Liver (tissue), 9 donors: ENCODE measurements around the gene PLCB1. TPM values are rescaled to one million over a fixed set of nuclear protein-coding genes. Genes with fewer than 3 reads are reported as not detected.

Source experiments
- DNase-seq: peaks from one replicate; pipeline ENCODE4 v3.0.0-alpha.2; 2017; ENCODE audit warnings: low spot score
- H3K27ac ChIP-seq, 2 donors: one replicate each; pipeline ENCODE4 v1.7.0; 2013; ENCODE audit warnings: inconsistent platforms in 2 of 2, low read length in 2 of 2, control low read depth in 1 of 2, low read depth in 1 of 2, mild to moderate bottlenecking in 1 of 2
- H3K27me3 ChIP-seq, 4 donors: one replicate each; pipeline versions ENCODE4 v1.6.1 to v1.7.0; 2013; ENCODE audit warnings: low read length in 3 of 4, inconsistent platforms in 1 of 4, mild to moderate bottlenecking in 1 of 4, moderate library complexity in 1 of 4; ENCODE audit not compliant: control insufficient read depth in 4 of 4, insufficient read depth in 4 of 4
- H3K36me3 ChIP-seq, 4 donors: one replicate each; pipeline versions ENCODE4 v1.6.1 to v1.7.0; 2013; ENCODE audit warnings: low read length in 3 of 4, mild to moderate bottlenecking in 3 of 4, low read depth in 1 of 4, moderate library complexity in 1 of 4; ENCODE audit not compliant: control insufficient read depth in 4 of 4, insufficient read depth in 3 of 4
- H3K4me1 ChIP-seq, 4 donors: one replicate each; pipeline versions ENCODE4 v1.6.1 to v1.7.0; 2013; ENCODE audit warnings: low read length in 3 of 4, mild to moderate bottlenecking in 3 of 4, moderate library complexity in 1 of 4; ENCODE audit not compliant: control insufficient read depth in 4 of 4, insufficient read depth in 4 of 4
- H3K4me3 ChIP-seq, 3 donors: one replicate each; pipeline versions ENCODE4 v1.6.1 to v1.7.0; 2013; ENCODE audit warnings: low read length in 3 of 3, control low read depth in 1 of 3, low read depth in 1 of 3, mild to moderate bottlenecking in 1 of 3
- H3K9ac ChIP-seq, 2 donors: one replicate each; pipeline ENCODE4 v1.7.0; 2013; ENCODE audit warnings: low read length in 2 of 2, mild to moderate bottlenecking in 2 of 2, moderate library complexity in 2 of 2, control low read depth in 1 of 2, low read depth in 1 of 2
- H3K9me3 ChIP-seq, 4 donors: one replicate each; pipeline versions ENCODE4 v1.6.1 to v1.7.0; 2013; ENCODE audit warnings: low read length in 3 of 4; ENCODE audit not compliant: control insufficient read depth in 4 of 4
- EGR1 ChIP-seq, 2 donors: IDR thresholded peaks; 2 replicates each; pipeline ENCODE4 v1.6.1; 2016 to 2018; ENCODE audit warnings: antibody characterized with exemption in 2 of 2, low read depth in 2 of 2
- FOXA2 ChIP-seq: IDR thresholded peaks from 2 replicates; pipeline ENCODE4 v1.6.1; 2016; ENCODE audit warnings: antibody characterized with exemption
- GABPA ChIP-seq, 2 donors: IDR thresholded peaks in 1 of 2; conservative IDR thresholded peaks in 1 of 2; 2 replicates each; pipeline ENCODE4 v1.6.1; 2016; ENCODE audit warnings: antibody characterized with exemption in 2 of 2, mild to moderate bottlenecking in 1 of 2, moderate library complexity in 1 of 2
- HNF4A ChIP-seq, 2 donors: conservative IDR thresholded peaks; 2 replicates each; pipeline ENCODE4 v1.6.1; 2016; ENCODE audit warnings: antibody characterized with exemption in 2 of 2, mild to moderate bottlenecking in 2 of 2
- HNF4G ChIP-seq: IDR thresholded peaks from 2 replicates; pipeline ENCODE4 v1.6.1; 2016; ENCODE audit warnings: antibody characterized with exemption
- JUND ChIP-seq, 2 donors: IDR thresholded peaks; 2 replicates each; pipeline ENCODE4 v1.6.1; 2016; ENCODE audit warnings: antibody characterized with exemption in 2 of 2
- MAX ChIP-seq: IDR thresholded peaks from 2 replicates; pipeline ENCODE4 v1.6.1; 2016; ENCODE audit warnings: antibody characterized with exemption
- NR2F2 ChIP-seq: IDR thresholded peaks from 2 replicates; pipeline ENCODE4 v1.6.1; 2016; ENCODE audit warnings: antibody characterized with exemption
- RAD21 ChIP-seq, 2 donors: IDR thresholded peaks; 2 replicates each; pipeline ENCODE4 v1.6.1; 2016; ENCODE audit warnings: antibody characterized with exemption in 2 of 2, mild to moderate bottlenecking in 2 of 2
- SP1 ChIP-seq: IDR thresholded peaks from 2 replicates; pipeline ENCODE4 v1.6.1; 2018; ENCODE audit warnings: antibody characterized with exemption, mild to moderate bottlenecking
- TAF1 ChIP-seq: conservative IDR thresholded peaks from 2 replicates; pipeline ENCODE4 v1.6.1; 2016; ENCODE audit warnings: antibody characterized with exemption, mild to moderate bottlenecking
- YY1 ChIP-seq: IDR thresholded peaks from 2 replicates; pipeline ENCODE4 v1.6.1; 2016; ENCODE audit warnings: antibody characterized with exemption, mild to moderate bottlenecking
- WGBS: extraction: QIAGEN DNeasy Blood & Tissue Kit; methylation state at CpG from one replicate; pipeline ENCODE4 v1.1.7; 2013; 5-methylcytosine and 5-hydroxymethylcytosine counted together
- polyA plus RNA-seq, 2 donors: library from polyadenylated mRNA; stranded (reverse) in 1 of 2; unstranded in 1 of 2; fragments of 200-250 nt in 1 of 2; fragments of >200 nt in 1 of 2; fragmentation: Nextera tagmentation in 1 of 2; extraction: Ambion mirVana in 1 of 2; gene quantifications; one replicate each; pipeline versions ENCODE4 v1.2.1 to v1.2.3, GENCODE V29; 2013 to 2015
- total RNA-seq, 2 donors: library from RNA; depleted of rRNA; stranded (reverse); fragments of >200 nt; gene quantifications; one replicate each; pipeline ENCODE4 v1.2.3, GENCODE V29; 2014
- TF ChIP-seq, protein P1 (sequence below): IDR thresholded peaks from 2 replicates; pipeline ENCODE4 v1.6.1; 2016; ENCODE audit warnings: antibody characterized with exemption
- TF ChIP-seq, protein P2 (sequence below): IDR thresholded peaks from 2 replicates; pipeline ENCODE4 v1.6.1; 2016; ENCODE audit warnings: antibody characterized with exemption
- TF ChIP-seq, protein P3 (sequence below): IDR thresholded peaks from 2 replicates; pipeline ENCODE4 v1.6.1; 2016; ENCODE audit warnings: antibody characterized with exemption, mild to moderate bottlenecking
- TF ChIP-seq, protein P4 (sequence below): fragments of 150-350 bp; IDR thresholded peaks from 2 replicates; pipeline ENCODE4 v1.5.1; 2017; ENCODE audit warnings: improper control_type of control experiment, low read depth, low read length; ENCODE audit not compliant: missing input control
- donor health status: healthy.
- donor health status: healthy.
- donor health status: healthy.
- donor health status: healthy.
- donor health status: healthy.

PLCB1 gene
- total and polyA plus RNA-seq, 4 donors, result 3.7 to 13.5 (median 5.9) TPM

GRCh38 chr20:8265588-8265987 is 133.5 kb downstream of the PLCB1 start:
- TF ChIP-seq RAD21 (IDR thresholded peaks at IDR 0.05) (no peak), YY1 (no peak), TAF1 (no peak), HNF4G (no peak), SP1 (no peak), FOXA2 (no peak), GABPA (IDR thresholded peaks at IDR 0.05 in 1 of 2, conservative IDR thresholded peaks at IDR 0.05 in 1 of 2) (no peak), MAX (no peak), EGR1 (IDR thresholded peaks at IDR 0.05; ENCODE audit: low read depth in 2 of 2) (no peak), JUND (IDR thresholded peaks at IDR 0.05) (no peak)
- TF ChIP-seq, protein P1, sequence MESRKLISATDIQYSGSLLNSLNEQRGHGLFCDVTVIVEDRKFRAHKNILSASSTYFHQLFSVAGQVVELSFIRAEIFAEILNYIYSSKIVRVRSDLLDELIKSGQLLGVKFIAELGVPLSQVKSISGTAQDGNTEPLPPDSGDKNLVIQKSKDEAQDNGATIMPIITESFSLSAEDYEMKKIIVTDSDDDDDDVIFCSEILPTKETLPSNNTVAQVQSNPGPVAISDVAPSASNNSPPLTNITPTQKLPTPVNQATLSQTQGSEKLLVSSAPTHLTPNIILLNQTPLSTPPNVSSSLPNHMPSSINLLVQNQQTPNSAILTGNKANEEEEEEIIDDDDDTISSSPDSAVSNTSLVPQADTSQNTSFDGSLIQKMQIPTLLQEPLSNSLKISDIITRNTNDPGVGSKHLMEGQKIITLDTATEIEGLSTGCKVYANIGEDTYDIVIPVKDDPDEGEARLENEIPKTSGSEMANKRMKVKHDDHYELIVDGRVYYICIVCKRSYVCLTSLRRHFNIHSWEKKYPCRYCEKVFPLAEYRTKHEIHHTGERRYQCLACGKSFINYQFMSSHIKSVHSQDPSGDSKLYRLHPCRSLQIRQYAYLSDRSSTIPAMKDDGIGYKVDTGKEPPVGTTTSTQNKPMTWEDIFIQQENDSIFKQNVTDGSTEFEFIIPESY, result no peak
- TF ChIP-seq, protein P2, sequence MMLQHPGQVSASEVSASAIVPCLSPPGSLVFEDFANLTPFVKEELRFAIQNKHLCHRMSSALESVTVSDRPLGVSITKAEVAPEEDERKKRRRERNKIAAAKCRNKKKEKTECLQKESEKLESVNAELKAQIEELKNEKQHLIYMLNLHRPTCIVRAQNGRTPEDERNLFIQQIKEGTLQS, result no peak
- TF ChIP-seq, protein P3, sequence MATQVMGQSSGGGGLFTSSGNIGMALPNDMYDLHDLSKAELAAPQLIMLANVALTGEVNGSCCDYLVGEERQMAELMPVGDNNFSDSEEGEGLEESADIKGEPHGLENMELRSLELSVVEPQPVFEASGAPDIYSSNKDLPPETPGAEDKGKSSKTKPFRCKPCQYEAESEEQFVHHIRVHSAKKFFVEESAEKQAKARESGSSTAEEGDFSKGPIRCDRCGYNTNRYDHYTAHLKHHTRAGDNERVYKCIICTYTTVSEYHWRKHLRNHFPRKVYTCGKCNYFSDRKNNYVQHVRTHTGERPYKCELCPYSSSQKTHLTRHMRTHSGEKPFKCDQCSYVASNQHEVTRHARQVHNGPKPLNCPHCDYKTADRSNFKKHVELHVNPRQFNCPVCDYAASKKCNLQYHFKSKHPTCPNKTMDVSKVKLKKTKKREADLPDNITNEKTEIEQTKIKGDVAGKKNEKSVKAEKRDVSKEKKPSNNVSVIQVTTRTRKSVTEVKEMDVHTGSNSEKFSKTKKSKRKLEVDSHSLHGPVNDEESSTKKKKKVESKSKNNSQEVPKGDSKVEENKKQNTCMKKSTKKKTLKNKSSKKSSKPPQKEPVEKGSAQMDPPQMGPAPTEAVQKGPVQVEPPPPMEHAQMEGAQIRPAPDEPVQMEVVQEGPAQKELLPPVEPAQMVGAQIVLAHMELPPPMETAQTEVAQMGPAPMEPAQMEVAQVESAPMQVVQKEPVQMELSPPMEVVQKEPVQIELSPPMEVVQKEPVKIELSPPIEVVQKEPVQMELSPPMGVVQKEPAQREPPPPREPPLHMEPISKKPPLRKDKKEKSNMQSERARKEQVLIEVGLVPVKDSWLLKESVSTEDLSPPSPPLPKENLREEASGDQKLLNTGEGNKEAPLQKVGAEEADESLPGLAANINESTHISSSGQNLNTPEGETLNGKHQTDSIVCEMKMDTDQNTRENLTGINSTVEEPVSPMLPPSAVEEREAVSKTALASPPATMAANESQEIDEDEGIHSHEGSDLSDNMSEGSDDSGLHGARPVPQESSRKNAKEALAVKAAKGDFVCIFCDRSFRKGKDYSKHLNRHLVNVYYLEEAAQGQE, result no peak

GRCh38 chr20:8267009-8267408 is 134.9 kb downstream of the PLCB1 start:
- 90% methylated on average over 6 of the region's 6 CpGs for WGBS
- TF ChIP-seq HNF4A (conservative IDR thresholded peaks at IDR 0.05), result no peak
- no peak for TF ChIP-seq EGR1 (IDR thresholded peaks at IDR 0.05; ENCODE audit: low read depth in 2 of 2)
- TF ChIP-seq, protein P4, sequence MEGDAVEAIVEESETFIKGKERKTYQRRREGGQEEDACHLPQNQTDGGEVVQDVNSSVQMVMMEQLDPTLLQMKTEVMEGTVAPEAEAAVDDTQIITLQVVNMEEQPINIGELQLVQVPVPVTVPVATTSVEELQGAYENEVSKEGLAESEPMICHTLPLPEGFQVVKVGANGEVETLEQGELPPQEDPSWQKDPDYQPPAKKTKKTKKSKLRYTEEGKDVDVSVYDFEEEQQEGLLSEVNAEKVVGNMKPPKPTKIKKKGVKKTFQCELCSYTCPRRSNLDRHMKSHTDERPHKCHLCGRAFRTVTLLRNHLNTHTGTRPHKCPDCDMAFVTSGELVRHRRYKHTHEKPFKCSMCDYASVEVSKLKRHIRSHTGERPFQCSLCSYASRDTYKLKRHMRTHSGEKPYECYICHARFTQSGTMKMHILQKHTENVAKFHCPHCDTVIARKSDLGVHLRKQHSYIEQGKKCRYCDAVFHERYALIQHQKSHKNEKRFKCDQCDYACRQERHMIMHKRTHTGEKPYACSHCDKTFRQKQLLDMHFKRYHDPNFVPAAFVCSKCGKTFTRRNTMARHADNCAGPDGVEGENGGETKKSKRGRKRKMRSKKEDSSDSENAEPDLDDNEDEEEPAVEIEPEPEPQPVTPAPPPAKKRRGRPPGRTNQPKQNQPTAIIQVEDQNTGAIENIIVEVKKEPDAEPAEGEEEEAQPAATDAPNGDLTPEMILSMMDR, result no peak
- TF ChIP-seq HNF4G, result no peak
- TF ChIP-seq FOXA2, result no peak
- no peak for TF ChIP-seq NR2F2
- TF ChIP-seq, protein P1, result no peak
- TF ChIP-seq RAD21 (IDR thresholded peaks at IDR 0.05), result no peak
- TF ChIP-seq JUND (IDR thresholded peaks at IDR 0.05), result no peak
- no peak for TF ChIP-seq YY1
- H3K9ac ChIP-seq, result no peak overlapping the region
- H3K9me3 ChIP-seq, result no peaks in the 10 kb centered on the region
- no peaks in the 10 kb centered on the region for H3K4me1 ChIP-seq
- H3K36me3 ChIP-seq, result no peaks in the 10 kb centered on the region
- H3K4me3 ChIP-seq, result no peak overlapping the region
- H3K27ac ChIP-seq, result no peak overlapping the region
- no peak for DNase-seq
- H3K27me3 ChIP-seq, result no peaks in the 10 kb centered on the region

More at GRCh38 chr20:8265588-8265987, 133.5 kb downstream of the PLCB1 start:
- Histone ChIP-seq H3K4me1 (no peaks in the 10 kb centered on the region), H3K4me3 (no peak overlapping the region), H3K27me3 (no peaks in the 10 kb centered on the region), H3K9me3 (no peaks in the 10 kb centered on the region), H3K9ac (no peak overlapping the region), H3K36me3 (no peaks in the 10 kb centered on the region), H3K27ac (no peak overlapping the region)
- DNase-seq, result no peak
